Endothelial cell (in vitro differentiated cells): ENCODE data around the gene TRPV2. TPM values are rescaled to one million over a fixed set of nuclear protein-coding genes. Genes with fewer than 3 reads are reported as not detected.

Experiments
- DNase-seq: peaks from one replicate; pipeline ENCODE4 v3.0.0; 2021; ENCODE audit warnings: low spot score
- H3K27ac Mint-ChIP-seq: one replicate; pipeline ENCODE4 v1.8.0; 2021; ENCODE audit warnings: mixed read lengths, inconsistent platforms; ENCODE audit not compliant: unreplicated experiment
- H3K27me3 Mint-ChIP-seq: one replicate; pipeline ENCODE4 v1.8.0; 2021; ENCODE audit warnings: mild to moderate bottlenecking, moderate library complexity, mixed read lengths, inconsistent platforms; ENCODE audit not compliant: unreplicated experiment
- H3K36me3 Mint-ChIP-seq: one replicate; pipeline ENCODE4 v1.8.0; 2021; ENCODE audit warnings: mild to moderate bottlenecking, low read depth, mixed read lengths, inconsistent platforms; ENCODE audit not compliant: unreplicated experiment
- H3K4me1 Mint-ChIP-seq: one replicate; pipeline ENCODE4 v1.8.0; 2021; ENCODE audit warnings: mild to moderate bottlenecking, mixed read lengths, inconsistent platforms; ENCODE audit not compliant: unreplicated experiment
- H3K4me3 Mint-ChIP-seq: one replicate; pipeline ENCODE4 v1.8.0; 2021; ENCODE audit warnings: mild to moderate bottlenecking, mixed read lengths, inconsistent platforms; ENCODE audit not compliant: unreplicated experiment
- H3K9me3 Mint-ChIP-seq: one replicate; pipeline ENCODE4 v1.8.0; 2021; ENCODE audit warnings: mixed read lengths, inconsistent platforms; ENCODE audit not compliant: unreplicated experiment
- CTCF ChIP-seq: fragments of 200-600 bp; sonication (generic); IDR thresholded peaks from one replicate; pipeline ENCODE4 v1.5.0; 2021; ENCODE audit warnings: antibody characterized with exemption; ENCODE audit not compliant: unreplicated experiment
- total RNA-seq: library from RNA; stranded (reverse); fragmentation: NEBNext Ultra II Directional; extraction: Animal tissue kit (Norgen Biotek cat#: 25700); gene quantifications from one replicate; pipeline ENCODE4 v1.2.1, GENCODE V29; 2021; ENCODE audit not compliant: unreplicated experiment

Gene TRPV2
- total RNA-seq, 1 donor from 2014 or later: 4.8 TPM

- H3K9me3 Mint-ChIP-seq: no peaks in the 10 kb centered on the region
- H3K27ac Mint-ChIP-seq: no peak overlapping the region
- peaks cover 5% of the 10 kb centered on the region for H3K36me3 Mint-ChIP-seq
- no peak for TF ChIP-seq CTCF
- H3K27me3 Mint-ChIP-seq: peaks cover 4% of the 10 kb centered on the region
- no peak overlapping the region for H3K4me3 Mint-ChIP-seq
- H3K4me1 Mint-ChIP-seq: peaks cover 5% of the 10 kb centered on the region
- DNase-seq: no peak
These were observed 11.6 kb downstream of the TRPV2 start for GRCh38 chr17:16427020-16427419.

- no peak overlapping the region for H3K27ac Mint-ChIP-seq
- DNase-seq: peak; percentile 69
- H3K4me3 Mint-ChIP-seq: no peak overlapping the region
- TF ChIP-seq CTCF: peak; percentile 58
- H3K9me3 Mint-ChIP-seq: no peaks in the 10 kb centered on the region
- peaks cover 5% of the 10 kb centered on the region for H3K36me3 Mint-ChIP-seq
- H3K4me1 Mint-ChIP-seq: peaks cover 5% of the 10 kb centered on the region
- peaks cover 4% of the 10 kb centered on the region for H3K27me3 Mint-ChIP-seq
These were observed 12.9 kb downstream of the TRPV2 start for GRCh38 chr17:16428098-16428882.

- Mint-ChIP-seq H3K27ac (no peak overlapping the region), H3K4me1 (peaks cover 5% of the 10 kb centered on the region), H3K36me3 (peaks cover 5% of the 10 kb centered on the region), H3K9me3 (no peaks in the 10 kb centered on the region), H3K4me3 (no peak overlapping the region), H3K27me3 (peaks cover 4% of the 10 kb centered on the region)
- TF ChIP-seq CTCF: no peak
- no peak for DNase-seq
These were observed 13.7 kb downstream of the TRPV2 start for GRCh38 chr17:16429083-16429482.

- Mint-ChIP-seq H3K27me3 (peaks cover 7% of the 10 kb centered on the region), H3K4me1 (peaks cover 5% of the 10 kb centered on the region), H3K36me3 (peaks cover 5% of the 10 kb centered on the region), H3K9me3 (no peaks in the 10 kb centered on the region), H3K27ac (no peak overlapping the region), H3K4me3 (no peak overlapping the region)
- no peak for TF ChIP-seq CTCF
- no peak for DNase-seq
These were observed 15.3 kb downstream of the TRPV2 start for GRCh38 chr17:16430650-16431049.

- Mint-ChIP-seq H3K4me1 (no peaks in the 10 kb centered on the region), H3K27ac (no peak overlapping the region), H3K4me3 (no peak overlapping the region), H3K9me3 (no peaks in the 10 kb centered on the region), H3K27me3 (peaks cover 6% of the 10 kb centered on the region), H3K36me3 (no peaks in the 10 kb centered on the region)
- no peak for DNase-seq
- no peak for TF ChIP-seq CTCF
These were observed 16.6 kb downstream of the TRPV2 start for GRCh38 chr17:16432017-16432416.
